C4-2B (cell line): Measurements from ENCODE around the gene CTNNA2.

Source experiments
- CTCF ChIP-seq: fragments of 450-650 bp; conservative IDR thresholded peaks from 2 replicates; pipeline ENCODE4 v1.5.1; 2017; ENCODE audit warnings: mild to moderate bottlenecking
- ZFX ChIP-seq: fragments of 450-650 bp; IDR thresholded peaks from 2 replicates; pipeline ENCODE4 v1.6.1; 2017

- TF ChIP-seq CTCF (no peak), ZFX (no peak)
Observed at GRCh38 chr2:79697200-79697599, 184.3 kb downstream of the CTNNA2 start.
